PC-3 (cell line): ENCODE data around the gene APH1B.

ENCODE experiments used
- CTCF ChIP-seq: fragments of 300-600 bp; sonication (generic); conservative IDR thresholded peaks from 2 replicates; pipeline ENCODE4 v1.5.1; 2017; ENCODE audit warnings: antibody characterized with exemption, low read depth, mild to moderate bottlenecking, low read length
- EZH2phosphoT487 ChIP-seq: fragments of 300-600 bp; sonication (generic); IDR thresholded peaks from 2 replicates; pipeline ENCODE4 v1.6.1; 2018; ENCODE audit warnings: mild to moderate bottlenecking, antibody characterized with exemption, low read length, borderline replicate concordance

GRCh38 chr15:63329567-63330350 is 52.4 kb downstream of the APH1B start:
- TF ChIP-seq CTCF = no peak
- TF ChIP-seq EZH2phosphoT487 = no peak
